HS-27A (cell line): ENCODE measurements around the gene OTOS.

Experiments used
- DNase-seq: peaks from one replicate; pipeline ENCODE4 v3.0.0-alpha.2; 2012; ENCODE audit warnings: low read depth, missing footprints

The OTOS gene

DNA sequence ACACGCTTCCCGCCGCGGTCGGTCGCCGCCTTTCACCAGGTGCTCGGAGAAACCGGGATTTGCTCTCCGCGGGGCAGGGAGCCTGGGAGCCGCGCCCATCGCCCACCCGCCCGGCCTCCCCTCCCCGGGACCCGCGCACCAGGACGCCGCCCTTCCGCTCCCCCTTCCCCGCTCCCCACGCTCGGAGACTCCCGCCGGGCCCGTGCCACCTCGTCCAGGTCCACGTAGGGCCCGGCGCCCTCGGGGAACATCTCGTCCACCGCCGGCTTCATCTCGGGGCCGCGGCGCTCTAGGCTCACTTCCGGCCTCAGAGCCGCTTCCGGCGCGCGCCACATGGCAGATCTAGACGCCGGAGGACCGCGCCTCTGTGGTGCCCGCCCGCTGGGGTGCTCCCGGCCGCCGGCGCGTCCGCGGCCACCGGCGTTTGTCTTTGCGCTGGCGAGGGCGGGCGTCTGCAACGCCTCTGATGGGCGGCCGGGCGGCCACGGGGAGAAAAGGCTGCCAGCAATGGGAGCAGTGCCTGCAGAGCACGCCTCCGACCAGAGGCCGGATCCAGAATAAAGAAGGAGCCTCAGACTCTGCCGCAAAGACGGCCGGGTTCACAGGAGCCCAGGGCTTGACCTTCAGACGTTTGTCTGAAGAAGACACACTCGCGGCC lies 4.3 kb downstream of the OTOS start, which contains the start of gene COPS9:
Gene COPS9, minus strand, starts transcription at position 293 of the 658 bp plus-strand sequence. Its CDS starts 21 bp downstream, at position 272.
- DNase-seq = peak; percentile 23

DNA sequence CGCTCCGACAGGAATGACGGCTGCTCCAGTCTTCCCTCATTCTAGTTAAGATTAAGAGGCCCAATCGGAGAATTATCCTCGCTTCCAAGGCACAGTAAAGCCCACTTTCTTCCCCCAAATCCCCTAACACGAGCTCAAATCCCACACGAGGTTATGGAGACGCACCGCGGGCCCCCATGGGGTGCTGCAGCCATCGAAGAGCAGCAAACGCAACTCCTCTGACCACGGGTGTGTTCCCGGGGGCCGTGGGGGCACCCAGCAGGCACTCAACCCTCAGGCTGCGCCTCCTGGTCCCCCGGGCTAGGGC lies 4.8 kb downstream of the OTOS start:
- no peak for DNase-seq

DNA sequence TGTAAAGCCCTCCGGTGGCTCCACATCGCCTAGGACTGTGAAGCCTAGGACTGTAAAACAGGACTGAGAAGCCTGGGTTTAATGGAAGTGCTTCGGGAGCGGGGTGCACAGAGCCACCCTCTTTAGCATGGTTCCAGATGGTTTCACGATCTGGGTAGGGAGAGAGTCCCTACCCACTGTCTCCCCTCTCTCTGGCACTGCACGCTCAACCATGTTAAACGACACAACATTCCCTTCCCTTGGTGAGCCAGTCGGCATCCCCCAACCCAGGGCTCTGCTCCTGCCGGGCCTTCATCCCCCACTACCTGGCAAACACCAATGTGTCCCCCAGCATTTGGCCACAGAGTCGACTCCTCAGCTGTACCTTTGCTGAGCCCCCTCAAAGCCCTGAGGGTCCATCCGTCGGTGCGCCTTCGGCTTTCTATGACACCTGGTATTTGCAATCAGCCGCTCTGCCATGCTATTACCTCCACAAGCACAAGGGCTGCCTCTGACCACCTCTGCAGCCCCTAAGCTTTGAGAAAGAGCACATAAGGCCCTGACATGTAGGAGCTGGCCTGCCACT lies 5.4 kb downstream of the OTOS start:
- no peak for DNase-seq

DNA sequence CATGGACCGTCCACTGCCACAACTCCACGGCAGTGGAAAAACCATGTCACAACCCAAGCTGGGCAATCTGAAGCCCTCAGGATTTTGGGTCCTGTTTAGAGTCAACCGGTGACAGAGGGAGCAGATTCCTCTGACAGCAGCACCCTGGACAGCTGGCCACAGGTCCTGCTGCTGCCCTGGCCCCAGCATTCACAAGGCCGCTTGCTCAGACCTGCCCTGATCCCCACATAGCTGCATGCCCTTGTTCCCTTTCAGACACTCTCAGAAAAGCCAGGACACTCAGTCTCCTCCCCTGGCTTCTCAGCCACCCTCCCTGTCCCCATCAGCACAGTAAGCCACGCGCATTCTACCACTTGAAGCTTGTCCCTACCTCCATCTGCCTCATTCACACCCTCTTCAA lies 6.0 kb downstream of the OTOS start:
- DNase-seq = no peak

DNA sequence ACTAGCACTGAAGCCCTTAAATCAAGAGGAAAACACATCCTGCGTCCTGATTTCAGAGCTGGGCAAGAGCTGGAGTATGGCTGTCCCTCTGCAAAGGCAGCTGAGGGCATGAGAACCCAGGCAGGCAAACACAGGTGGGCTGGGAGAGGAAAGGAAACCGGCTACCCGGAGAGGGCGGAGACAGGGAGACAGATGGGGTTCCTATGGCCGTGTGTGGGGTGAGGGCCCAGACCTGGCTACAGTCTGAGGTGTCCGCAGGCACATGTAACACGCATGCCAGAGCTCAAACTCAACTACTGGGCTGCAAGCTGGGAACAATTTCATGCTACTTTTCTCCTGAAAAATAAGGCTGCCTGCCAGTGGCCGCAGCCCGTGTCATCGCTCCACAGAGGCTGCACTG lies 7.1 kb downstream of the OTOS start:
- DNase-seq = no peak

DNA sequence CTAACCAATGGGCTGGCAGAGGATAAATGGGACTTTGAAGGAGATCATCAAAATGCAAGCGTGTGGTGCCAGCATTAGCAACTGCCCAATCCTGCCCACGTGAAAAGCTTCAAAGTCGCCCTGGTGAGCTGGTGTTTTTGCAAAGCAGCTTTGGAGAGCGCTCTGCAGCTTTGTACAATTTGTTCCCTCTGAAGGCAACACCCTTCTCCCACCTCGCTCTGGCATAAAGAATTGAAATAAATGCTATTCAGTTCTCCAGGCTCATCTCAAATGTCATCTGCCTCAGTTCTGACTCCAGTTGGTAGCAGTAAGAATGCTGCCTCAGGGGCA lies 7.8 kb downstream of the OTOS start:
- no peak for DNase-seq

DNA sequence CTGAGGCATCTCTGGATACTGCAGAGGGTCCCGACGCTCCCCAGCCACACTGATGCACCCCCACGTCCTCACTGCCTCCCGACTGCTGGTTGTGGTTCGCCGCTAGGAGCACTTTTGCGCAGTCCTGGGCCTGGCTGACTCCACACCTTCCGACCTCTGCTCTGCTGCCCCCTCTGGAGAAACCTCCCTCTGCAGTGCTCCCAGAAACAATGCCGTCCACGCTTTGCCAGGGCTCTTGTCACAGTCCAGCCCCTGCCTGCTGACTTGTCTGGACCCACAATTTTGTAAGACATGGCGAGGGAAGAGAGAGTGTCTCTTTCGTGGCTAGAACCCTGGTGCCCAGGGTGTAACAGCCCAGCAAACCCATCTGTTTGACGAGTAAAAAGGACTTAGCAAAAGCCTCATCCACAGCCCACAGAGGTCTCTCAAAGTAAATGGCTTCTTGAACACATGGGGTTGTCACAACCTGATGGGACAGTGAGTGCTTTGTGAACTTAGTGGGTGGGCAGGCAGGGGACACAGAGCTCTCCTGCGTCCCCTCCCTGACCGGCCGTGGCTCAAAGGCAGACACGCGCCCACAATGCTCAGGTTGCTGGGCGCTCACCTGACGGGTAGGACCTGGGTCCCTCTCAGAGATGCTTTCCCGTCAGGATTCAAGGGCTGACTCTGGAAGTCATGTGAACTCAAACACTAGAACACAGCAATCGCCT lies 8.4 kb downstream of the OTOS start:
- no peak for DNase-seq

DNA sequence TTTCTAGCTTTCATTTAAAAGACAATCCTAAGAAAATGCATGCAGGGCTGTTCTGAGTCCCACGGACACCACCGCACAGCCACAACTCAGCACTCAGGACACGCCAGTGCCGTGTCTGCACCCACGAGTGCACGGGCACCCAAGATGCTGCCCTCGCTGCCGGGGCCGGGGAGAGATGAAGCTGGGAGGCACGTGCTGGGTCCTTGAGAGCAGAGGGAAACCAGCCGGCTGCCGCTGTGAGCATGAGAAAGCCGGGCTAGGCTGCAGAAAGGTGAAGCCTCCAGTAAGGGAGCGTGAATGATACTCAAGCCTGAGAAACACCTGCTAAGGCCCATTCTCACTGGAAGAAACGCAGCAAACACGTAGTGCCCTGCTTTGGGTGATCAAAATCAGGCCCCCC lies 9.2 kb downstream of the OTOS start:
- no peak for DNase-seq

DNA sequence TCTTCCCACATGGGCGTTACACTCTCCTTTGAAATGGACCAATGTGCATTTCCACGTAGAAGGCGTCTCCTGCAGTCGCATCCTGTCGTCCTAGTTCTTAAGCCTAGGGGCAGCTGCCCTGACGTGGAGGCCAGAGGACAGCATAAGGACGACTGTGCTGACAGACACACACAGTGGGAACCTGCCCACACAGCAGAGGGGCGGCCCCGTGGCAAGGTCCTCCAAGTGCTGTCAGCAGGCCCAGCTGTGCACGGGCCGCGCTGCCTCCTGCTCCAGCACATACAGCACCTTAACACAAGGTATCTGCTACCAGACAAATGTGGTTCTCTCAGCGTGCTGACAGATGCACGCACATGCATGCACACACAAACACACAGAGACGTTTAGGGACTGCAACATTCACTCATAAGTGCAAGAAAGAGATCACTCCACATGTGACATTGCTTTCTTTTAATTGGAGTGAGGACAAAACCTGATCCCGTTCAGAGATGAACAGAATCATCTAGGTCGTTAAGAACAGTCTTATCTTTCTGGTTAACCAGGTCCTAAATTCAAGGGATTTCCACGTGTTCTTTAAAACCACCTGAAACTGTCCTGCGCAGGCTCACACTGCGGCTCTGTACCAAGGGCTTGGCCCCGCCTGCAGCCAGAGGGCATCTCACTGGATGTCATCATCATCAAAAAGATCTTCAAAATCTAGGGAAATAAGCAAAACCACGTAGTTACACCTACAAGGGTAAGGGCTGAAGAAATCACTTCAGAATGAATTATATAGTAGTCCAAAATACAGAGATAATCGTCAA lies 9.9 kb downstream of the OTOS start:
- no peak for DNase-seq

DNA sequence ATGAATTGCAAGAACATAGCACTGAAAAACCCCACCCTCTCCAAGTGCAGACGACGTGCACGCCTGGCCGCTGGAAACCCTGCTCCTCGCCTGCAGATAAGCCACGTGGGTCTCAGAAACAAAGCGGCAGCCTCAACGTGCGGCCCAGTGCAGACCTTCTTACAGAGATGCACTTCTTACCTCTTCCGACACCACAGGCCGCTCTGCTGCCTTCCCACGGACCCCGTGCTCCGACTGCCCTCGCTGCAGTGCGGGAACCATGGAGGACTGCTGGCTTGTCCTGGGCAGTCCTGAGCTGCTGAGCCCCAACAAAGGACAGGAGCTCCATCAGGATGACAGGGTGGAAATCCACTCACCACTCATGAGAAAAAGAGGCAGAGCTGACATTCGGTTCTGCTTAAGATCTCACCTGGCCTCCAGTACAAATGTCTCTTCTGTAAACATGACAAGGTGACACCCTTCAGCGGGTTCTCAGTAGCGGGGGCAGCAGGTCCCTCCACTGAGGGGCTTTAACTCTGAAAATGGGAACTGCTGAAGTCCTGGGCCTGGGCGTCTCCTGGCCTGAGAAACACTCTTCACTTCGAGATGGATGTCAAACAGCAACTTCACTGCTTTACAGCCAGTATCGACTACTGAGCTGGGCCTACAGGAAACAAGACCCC lies 10.6 kb downstream of the OTOS start:
- DNase-seq = no peak

DNA sequence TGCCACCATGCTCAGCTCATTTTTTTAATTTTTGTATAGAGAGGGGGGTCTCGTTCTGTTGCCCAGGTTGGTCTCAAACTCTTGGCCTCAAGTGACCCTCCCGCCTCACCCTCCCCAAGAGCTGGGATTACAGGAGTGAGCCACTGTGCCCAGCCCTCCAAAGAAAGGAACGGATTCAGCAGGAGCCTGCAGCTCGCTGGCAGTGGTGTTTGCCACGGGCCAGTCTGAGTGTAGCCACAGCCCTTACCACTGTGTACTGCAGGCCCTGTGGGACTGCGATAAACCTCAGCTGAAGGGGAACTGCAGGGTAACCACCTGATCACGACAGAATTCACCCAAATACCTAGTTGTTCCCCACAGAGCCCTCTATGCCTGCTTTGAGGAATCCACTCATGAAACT lies 11.1 kb downstream of the OTOS start:
- DNase-seq = no peak

DNA sequence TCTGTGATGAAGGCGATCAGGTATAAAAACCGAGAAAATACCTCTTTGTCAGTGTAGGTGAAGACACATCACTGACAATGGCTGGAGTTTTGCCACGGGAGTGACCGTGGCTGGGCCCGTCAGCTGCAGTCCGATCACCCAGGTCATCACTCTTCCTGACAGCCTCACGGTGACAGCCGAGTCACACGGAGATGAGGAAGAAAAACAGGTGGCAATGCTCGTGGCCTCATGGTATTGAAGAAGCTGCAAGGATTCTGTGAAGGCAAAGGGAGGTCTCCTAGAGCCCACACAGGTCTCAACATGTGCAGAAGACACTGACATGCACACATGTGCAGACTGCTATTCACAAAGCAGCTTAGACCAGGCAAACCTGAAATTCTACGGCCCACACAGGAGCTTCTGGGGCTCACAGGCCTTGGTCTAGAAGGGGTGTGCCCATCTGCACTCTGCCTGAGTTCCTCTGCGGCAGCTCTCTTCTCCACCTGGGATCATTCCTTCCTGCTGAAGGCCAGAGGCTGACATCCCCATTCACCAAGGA lies 11.8 kb downstream of the OTOS start:
- DNase-seq = no peak

DNA sequence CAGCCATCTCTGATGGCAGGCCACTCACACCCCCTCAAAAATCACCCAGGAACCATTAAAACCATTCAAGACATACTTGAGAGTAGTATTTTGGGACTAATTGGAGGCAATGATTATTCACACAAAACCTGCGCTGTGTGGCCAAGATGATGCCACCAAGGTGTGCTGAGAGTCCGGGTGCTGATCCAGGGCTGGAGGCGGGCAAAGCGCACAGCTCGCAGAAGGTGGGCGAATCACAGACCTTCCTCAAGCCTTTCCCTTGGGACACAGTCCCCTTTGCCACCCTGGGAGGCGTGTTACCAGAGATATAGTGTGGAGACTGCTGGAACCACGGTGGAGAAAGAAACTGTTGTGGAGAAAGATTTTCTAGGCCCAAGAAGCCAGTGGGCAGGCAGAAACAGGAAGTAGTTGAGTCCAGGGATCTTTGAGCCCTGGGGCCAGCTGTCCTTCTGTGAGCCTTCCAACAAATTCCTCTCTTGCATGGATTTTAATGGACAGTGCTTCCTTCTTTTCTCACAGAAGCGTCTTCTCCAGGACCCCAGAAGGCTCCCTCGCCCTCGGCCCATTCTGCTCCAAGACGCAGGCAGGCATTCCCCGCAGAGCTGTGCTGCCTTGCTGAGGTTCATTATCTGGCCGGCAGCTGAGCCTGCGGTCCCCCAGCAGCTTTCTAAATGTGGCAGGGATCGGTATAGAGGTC lies 12.4 kb downstream of the OTOS start:
- DNase-seq = no peak

DNA sequence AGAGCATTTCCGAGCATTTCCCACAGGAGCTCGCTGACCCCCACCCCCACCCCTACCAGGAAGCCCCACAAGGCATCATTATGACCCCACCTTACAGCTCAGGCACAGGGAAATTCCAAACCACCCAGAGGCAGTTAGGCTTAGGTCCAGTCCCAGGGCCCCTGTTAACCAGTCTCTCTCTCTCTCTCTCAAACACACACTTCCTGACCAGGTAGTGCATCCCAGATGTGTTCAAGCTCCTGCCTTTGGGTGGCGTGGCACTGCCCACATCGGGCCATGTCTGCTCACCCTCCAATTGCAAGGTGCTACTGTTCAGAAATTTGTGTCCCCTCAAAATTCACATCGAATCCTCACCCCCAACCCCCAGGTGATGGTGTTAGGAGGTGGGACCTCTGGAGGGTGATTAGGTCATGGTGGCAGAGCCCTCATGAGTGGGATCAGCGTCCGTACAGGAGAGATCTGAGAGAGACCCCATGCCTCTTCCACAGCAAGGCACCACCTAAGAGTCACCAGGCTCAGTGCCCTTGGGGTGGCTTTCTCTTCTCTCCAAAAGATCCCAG lies 13.2 kb downstream of the OTOS start:
- no peak for DNase-seq

DNA sequence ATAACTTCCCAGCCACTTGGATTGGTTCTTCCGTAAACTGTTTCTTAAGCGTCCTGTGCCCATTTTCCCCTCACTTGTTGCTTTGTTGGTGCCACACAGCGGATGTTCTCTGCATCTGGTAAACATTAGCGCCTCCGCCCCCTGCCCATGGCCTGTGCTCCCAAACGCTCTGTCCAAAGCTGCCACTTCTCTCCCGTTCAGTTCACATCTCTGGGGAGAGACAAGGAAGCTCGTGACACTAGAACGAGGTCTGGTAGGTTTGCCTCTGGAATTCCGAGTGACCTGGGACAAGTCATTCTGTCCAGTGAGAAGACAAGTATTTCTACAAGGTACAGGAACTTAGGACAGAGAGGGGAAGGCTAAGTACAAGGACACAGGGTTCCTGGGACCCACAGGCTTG lies 13.7 kb downstream of the OTOS start:
- DNase-seq = no peak

DNA sequence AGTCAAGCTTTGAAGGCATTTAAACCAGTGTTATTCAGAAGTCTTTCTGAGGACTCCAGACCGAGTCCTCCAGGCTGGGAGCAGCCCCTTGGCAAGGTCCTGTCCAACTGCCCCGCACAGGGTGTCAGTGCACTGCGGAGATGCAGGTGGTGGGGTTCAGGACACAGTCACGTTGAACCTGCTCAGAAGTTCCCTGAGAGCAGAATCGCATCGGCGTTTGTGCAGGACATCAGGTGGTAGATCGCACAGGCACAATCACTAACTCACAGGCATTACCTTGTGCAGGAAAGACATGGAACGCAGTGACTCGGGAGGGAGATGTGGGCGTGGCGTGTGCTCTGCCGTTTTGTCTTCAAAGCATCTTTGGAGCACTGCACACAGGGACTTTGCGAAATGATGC lies 14.7 kb downstream of the OTOS start:
- DNase-seq = no peak

DNA sequence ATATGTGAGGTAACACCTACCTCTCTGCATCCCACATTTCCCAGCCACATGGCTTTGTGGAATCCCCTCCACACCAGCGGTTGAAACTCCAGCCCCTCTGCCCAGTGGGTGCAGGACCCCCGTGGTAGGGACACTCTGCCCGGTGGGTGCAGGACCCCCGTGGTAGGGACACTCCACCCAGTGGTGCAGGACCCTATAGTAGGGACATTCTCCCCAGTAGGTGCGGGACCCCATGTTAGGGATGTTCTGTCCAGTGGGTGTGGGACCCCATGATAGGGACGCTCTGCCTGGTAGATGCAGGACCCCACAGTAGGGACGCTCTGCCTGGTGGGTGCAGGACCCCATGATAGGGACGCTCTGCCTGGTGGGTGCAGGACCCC lies 15.8 kb downstream of the OTOS start:
- DNase-seq = no peak

DNA sequence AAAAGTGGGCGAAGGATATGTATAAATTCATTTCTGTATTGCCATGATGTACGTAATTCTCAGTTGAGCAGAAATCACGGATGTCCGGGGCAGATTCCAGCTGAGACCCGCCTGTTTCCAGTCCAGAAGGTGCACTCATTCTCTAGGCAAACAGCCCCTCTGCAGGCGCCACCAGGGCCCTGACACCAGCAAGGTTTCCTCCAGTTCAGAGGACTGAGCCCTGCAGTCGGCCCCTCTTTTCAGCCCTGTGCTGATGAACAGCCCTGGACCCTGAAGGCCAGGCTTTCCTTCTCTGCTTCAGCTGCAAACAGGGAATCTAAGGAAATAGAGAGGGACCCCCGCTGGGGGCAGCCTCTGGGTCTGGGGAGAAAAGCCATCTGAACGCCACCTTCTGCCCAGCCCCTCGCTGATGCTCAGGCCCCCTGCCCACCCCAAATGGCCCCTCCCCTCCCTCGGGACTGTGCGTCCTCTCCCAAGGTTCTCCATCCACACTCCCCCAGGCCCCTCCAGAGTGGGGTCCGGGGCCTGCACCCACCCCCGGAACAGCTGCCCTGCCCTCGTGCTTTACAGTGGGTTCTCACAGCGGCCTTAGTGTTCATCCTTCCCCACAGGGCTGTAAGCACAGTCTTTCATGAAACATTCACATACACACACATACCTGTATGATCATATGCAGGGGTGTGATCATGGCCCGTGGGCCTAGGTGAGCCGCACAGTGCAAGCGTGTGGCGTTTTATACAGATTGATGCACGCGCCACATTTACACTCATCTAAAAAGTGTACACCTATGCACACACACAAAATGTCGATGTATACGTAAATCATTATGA lies 16.4 kb downstream of the OTOS start:
- no peak for DNase-seq

DNA sequence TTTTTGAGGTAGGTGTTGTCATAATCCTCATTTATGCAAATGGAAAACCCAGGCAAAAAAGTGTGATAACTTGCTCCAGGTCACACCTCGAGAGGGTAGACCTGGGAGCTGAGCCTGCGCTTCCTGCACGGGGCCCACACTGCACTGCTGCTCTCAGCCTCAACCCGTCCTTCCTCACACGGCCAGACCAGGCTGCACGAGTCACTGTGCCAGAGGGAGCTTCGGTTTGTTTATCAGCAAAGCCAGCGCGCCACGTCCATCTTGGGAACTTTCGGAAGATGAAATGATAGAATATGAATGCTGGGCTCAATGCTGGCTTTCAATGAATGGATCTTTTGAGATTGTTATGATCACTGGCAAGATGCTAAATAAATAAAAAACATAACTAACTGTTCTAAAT lies 18.8 kb downstream of the OTOS start:
- DNase-seq = no peak

DNA sequence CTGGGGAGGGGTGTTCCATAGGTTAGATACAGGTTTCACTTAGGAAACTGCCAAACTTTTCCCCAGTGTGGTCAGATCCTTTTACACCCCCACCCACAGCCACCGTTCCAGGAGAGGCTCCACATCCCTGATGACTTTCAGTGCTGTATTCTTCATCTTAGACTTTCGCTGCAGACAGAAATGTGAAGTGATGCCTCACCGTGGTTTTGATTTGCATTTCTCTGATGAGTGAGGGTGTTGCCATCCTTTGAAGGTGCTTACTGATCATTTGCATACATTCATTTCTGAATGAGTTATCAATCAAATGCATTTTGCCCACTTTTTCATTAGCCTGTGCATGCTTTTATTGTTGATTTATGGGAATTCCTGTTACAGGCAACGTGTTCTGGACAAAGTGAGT lies 19.3 kb downstream of the OTOS start:
- no peak for DNase-seq

DNA sequence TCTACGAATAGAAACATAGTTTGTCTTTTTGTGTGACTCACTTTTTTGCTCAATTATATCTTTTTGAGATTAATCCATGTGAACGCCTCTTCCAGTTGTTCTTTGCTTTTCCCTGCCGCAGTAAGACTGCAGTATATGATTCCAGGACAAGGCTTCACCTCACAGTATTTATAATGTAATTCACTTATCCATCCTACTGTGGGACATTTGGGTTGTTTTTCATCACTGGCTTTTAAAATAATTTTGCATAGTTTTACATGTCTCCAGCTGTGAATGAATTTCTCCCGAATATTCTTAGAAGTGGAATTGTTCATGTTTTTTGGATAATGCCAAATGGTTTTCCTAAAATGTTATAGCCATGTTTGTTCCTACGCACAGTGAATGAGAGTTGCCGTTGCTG lies 26.2 kb downstream of the OTOS start:
- DNase-seq = no peak
